Stromal cell of bone marrow (primary cell): Measurements from ENCODE around the gene NSUN2.
"Not testable (repeated sequence)": the region's sequence is repeated elsewhere in the genome, so short reads cannot be mapped to it uniquely, and the experiment has no call there.

Source experiments
- DNase-seq: peaks from one replicate; pipeline ENCODE4 v3.0.0-alpha.2; 2012; ENCODE audit warnings: low read depth

The NSUN2 gene

DNA sequence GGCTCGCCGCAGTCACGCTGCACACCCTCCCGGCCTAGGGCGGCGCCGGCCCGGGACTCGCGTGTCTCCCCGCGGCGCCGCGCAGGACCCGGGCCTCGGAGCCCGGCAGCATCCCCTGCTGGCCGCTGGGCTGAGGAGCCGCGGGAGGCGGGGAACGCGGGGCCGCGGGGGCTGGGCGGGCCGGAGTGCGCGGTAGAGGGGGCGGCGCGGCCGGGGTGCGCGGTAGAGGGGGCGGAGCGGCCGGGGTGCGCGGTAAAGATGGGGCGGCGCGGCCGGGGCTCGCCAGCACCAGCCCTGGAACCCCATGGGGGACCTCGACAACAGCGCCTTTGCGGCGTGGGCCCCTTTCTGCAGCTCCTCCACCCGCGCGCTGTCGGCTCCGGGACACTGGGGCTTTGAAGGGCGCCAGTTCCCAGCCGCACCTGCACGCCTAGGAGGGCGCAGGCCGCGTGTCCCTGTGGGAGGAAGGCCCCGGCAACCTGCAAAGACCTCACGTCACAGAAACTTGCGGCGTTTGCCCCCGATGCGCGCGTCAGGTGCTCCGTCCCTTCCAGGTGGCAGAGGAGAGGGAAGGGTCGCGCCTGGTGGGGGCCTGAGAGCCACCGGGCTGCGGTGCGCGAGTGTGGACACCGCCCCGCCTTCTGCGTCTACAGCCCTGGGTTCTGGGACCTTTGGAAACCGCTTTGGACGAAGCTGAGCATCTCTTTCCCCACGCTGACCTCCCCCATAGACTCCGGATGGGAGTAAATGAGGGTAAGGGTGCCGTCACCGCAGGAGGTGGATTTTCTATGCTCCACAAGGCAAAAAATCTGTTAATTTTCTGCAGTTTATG, 49.6 kb downstream of the NSUN2 start:
- no peak for DNase-seq

DNA sequence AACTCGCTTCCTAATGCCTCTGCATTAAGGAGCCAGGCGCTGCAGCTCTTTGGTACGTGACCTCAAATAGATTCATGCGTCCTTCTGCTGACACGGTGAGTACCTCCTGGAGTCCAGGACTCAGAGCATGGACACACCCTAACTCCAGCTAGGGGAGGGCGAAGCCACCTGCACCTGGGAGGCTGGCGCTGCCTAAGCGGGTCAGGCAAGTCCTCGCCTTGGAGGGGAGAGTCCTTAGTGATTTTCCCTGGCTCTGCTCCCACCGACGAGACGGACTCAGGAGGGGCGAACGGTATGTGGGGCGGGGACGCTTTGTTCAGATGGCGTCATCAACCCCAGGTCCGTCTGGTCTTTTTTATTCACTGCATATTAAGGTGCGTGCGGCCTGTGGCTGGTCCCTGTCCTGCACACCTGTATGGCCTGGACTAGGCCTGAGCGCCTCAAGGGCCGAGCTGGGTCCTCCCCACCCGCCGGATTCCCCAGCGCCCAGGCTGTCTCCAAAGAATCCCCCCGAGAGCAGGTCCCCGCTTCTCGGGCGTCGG, 50.3 kb downstream of the NSUN2 start:
- DNase-seq = no peak

DNA sequence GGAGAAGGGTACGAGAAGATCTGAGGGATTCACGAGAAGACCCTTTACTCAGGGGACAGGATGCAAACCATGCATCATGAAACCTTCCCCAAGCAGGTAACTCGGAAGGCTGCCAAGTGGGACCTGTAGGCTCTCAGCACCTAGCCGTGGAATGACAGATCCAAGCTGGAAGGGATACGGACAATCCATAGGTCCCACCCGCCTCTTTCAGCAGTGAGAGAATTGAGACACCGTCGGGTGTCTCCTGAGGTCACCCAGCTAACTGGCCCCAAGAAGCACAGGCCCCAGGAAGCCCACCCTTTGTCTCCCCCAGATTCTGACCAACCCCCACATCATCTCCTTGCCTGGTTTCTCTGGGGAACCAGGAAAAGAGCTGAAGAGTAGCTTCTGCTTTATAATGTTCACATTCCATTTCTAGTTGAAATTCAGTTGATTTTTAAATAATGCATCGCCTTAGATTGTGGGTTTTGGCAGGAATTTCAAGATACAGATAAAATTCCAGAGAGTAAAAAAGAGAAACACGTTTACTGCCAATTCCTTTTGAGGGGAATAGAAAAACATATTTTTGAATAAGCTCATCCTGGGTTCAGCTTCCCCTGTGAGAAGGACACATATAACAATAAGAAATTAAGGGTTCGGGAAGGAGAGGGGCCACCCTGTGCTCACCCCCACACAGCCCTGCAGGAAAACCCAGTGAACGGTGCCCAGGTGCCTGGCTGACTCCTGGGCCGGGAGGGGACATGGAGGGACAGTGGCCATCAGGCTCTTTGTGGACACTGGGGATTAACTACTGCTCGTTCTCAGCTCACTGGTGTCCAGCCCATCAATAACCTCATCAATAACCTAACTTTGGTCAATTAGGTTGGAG, 51.1 kb downstream of the NSUN2 start:
- DNase-seq = no peak

DNA sequence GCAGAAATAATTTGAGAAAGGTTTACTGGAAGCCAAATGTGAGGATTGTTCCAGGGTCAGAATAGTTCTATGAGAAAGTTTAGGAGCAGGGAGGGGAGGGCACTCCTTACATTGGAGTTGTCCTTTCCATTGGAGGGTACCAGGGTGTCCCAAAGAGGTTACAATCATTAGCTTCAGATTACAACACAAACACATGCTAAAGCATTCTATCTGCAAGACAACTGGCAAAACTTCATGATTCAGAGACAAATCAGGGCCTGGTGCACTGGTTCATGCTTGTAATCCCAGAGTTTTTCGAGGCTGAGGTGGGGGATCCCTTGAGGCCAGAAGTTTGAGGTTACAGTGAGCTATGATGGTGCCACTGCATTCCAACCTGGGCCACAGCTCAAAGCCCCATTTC, 51.8 kb downstream of the NSUN2 start:
- DNase-seq = no peak

DNA sequence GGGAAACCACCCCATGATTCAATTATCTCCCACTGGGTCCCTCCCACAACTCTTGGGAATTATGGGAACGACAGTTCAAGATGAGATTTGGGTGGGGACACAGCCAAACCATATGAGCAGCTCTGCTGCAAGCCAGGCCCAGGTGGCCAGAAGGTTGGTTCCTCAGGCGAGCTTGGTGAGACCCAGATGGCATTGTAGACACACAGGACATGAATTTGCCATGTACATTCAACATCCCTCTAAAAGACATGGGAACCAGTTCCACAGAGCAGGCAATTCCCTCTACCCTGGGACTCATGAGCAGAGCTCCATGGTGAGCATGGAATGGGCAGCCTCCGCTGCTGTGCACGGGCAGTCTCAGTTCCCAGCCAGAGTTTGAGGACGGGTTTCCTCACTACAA, 53.3 kb downstream of the NSUN2 start:
- no peak for DNase-seq

DNA sequence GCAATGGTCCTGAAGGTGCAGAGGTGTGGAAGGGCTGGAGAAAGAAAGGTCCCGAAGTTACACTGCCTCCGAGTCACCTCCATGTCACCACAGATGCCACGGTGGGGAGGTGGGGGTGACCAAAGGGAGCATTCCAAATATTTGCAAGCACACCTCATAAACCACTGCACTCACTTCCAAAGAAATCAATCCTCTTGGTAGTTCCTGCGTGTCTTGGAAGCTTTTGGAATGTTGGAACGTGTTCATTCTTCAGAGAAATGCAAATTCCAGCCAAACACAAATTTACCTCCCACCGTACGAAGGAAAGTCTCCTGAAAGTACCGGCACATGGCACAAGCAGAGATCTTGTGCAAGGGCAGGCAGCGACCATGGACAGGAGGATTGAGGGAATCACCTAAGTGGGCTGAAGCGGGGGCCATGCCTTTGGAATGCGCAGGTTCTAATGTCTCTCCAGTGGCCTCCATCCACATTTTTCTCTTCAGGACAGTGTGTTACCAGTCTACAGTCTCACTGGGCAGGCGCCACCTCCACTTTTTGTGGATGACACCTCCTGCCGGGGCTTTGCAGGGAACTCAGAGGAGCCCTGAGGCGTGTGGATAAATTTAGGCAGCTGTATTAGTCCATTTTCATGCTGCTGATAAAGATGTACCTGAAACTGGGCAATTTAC, 54.0 kb downstream of the NSUN2 start:
- DNase-seq = no peak

DNA sequence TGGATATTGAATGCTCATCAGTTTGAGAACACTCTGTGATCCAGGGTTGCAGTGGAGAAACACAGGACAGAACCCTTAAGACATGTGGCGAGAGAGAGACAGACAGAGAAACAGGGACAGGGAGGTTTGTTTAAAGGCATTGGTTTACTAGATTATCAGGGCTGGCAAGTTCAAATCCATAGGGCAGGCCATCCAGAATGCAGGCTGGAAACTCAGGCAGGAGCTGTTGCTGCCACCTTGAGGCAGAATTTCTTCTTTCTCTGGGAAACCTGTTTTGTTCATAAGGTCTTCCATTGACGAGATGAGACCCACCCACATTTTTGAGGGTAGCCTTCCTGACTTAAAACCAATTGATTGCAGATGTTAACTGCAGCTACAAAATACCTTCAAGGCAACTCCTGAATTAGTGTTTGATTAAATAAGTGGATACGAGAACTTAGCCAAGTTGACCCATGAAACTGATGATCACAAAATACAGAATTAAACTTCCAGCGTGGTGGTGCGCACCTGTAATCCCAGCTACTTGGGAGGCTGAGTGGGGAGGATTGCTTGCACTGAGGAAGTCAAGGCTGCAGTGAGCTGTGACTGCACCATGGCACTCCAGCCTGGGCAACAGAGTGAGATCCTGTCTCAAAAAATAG, 55.9 kb downstream of the NSUN2 start:
- DNase-seq = no peak

DNA sequence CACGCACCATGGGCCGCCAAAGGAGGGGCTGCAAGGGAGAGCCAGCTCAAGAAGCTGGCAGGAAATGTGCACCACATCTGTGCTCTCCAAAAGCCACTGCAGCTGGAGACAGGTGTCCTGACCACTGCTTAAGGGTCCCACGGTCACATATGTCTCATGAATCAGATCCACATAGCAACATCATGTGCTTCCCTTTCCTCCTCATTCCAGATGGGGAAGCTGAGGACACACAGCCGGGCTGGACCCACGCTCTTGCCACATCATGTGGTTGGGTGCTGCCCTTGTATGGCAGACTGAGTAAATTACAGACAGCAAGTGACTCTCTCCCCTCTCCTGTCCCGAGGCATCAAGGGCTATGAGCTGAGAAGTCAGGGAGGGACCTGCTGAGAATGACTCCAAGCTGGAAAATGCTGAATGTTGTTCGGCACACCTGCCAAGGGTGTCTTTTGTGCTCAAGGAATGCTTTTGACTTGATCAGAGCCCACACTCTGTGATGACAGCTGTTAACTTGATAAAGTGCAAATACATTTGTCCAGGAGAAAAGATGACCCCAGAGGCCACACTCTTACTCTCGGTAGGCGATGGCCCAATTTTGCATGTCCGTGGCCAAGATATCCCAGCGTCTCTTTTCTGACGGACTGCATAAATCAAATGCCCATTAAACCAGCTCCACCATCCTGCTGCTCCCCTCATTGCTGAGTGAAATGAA, 58.2 kb downstream of the NSUN2 start:
- DNase-seq = no peak

DNA sequence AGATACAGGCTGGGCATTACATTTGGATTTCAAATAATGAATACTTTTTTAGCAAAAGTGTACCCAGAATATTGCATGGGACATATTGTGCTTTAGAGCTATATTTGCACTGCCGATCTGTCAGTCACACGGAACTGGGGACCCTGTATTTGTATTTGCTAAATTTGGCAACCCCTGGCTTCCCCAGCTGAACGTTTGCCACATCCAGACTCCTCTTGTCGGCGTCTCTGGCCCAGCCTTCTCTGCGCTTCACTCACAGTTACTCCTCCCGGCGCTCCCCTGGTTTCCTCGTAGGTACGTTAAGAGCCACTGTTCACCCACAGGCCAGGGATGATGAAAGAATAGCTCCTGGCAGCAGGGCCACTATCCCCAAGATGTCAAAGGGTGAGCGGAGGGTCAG, 58.7 kb downstream of the NSUN2 start:
- no peak for DNase-seq

DNA sequence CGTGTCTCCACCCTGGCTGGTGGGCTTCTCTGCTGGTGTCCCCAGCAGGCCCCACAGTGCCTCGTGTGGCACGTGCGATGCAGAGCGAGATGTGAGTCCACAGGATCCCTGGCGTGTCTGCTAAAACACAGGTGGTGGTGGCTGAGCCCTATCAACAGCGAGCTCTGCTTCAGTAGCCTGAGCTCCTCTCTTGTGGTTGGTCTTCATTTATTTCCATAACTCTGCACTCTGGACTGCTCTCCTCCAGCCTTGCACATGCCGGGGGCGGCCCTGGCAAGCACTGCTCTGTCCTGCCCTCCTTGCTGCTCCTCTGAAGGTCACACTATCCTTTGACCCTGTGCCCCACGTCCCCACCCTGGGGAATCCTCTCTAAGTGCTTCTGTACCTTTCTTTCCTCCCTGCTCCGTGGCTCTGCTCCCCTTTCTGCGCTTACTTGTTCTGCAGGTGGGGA, 59.2 kb downstream of the NSUN2 start:
- no peak for DNase-seq

DNA sequence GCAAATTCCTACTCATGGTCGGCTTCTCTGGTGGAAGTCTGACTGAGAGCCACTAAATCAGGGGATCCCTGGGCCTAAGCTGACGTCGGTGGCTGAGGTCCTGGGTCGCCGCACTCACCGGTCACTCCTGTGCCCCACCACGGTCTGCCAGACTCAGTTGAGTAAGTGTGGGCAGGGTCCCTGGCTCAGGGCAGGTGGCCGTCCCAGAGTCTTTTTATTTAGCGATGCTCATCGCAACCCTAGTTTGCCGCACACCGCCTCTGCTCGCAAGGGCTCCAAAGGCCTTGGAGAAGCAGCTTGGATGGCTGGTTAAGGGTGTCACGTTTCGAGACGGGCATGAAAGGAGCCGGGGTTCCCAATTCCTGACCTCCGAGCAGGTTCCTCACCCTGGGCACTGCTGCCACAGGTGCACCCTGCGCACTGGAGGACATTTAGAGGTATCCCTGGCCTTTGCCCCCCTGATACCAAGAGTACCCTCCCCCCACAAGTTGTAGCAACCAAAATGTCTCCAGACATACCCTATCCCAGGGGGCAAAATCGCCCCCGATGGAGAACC, 59.9 kb downstream of the NSUN2 start:
- DNase-seq = no peak

DNA sequence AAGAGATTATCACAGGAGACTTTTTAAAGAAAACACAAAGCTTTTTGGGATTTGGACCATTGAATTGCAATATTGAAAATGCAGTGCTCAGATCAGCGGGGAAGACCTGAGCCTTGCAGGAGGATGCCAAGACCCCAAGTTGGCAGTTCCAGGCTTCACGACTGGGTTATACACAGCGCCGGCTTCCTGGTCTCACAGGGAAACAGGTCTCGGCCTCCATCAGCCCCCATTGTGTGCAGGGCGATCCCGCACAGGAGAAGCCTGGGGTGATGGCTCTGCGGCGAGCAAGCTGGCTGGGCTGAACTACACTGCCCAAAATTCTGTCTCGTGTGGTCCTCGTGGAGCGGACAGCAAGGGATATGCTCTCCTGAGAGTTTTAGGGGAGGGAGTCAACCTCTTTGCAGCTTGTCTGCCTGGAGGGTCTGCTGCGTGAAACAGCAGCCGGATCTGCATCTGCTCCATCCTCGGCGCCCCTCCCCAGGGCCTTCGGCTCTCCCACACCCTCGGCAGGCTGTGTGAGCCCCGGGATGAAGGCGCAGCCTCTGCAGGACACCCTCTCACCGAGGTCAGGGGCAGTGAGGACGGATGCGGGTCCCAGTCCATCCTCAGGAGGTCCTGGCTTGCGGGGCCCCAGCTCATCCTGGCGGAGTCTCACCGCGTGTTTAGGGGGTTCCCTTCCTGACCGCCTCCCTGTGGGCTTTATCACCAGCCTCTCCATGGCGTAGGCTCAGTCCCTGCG, 60.6 kb downstream of the NSUN2 start:
- DNase-seq = no peak

DNA sequence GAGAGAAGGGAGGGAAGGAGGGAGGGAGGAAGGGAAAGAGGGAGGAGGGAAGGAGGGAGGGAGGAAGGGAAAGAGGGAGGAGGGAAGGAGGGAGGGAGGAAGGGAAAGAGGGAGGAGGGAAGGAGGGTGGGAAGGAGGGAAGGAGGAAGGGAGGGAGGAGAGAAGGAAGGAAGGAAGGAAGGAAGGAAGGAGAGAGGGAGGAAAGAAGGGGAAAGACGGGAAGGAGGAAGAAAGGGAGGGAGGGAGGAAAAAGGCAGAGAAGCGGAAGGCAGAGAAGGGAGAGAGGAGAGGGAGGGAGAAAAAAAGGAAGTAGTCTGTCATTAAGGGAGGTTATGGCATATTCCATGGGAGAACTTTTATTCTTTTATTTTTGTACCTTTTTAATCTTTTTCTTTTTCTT, 61.2 kb downstream of the NSUN2 start:
- not testable (repeated sequence) for DNase-seq

DNA sequence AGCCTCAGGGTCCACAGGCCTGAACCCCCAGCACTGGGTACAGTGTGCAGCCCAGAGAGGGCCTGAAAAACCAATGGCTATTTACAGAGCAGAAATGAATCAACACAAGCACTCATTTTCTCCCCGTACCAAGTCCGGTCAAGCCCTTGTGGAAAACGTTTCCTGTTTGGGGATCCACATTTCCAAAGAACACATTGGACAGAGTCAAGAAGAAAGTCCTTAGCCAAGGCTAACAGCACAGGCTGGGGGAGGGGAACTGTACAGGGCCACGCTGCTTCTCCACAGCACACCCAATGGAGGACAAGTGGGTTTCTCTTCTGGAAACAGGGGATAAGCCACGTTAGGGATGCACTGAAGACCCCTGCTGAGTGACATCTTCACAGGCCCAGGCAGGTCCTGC, 62.3 kb downstream of the NSUN2 start:
- DNase-seq = no peak

DNA sequence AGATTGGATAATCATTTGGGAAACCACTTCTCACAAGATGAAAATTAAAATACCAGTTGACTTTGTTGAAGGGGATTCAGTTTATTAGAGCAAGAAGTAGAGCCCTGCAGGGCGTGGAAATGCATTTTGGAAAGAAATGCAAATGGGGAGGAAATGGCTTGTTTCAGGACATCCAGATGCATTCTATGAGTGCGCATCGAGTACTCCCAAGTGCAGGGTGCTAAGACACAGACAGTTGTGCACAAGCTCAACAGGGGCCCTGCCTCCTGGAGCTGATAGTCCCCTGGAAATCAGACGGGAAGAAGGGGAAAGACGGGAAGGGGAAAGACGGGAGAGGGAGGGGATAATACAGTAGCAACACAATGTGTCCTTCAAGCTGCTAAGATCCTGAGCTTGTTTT, 64.0 kb downstream of the NSUN2 start:
- DNase-seq = no peak

DNA sequence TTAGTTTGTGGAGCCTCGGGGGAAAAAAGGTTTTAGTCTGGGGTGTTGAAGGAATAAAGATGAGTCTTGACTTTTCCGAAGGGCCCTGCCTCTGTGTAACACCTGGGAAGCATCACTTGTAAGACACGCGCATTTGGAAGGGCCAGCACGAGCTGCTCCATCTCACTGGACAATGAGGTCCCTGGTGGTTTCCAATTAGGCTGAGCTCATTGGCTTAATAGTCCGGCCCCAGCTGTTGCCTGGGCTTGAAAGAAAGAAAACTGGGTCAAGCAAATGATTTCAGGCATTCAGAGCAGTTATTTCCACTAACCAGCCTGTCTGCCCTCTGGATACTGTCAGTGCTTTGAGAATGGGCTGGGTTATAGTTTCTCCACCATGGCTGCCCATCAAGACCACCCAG, 64.5 kb downstream of the NSUN2 start:
- DNase-seq = no peak

DNA sequence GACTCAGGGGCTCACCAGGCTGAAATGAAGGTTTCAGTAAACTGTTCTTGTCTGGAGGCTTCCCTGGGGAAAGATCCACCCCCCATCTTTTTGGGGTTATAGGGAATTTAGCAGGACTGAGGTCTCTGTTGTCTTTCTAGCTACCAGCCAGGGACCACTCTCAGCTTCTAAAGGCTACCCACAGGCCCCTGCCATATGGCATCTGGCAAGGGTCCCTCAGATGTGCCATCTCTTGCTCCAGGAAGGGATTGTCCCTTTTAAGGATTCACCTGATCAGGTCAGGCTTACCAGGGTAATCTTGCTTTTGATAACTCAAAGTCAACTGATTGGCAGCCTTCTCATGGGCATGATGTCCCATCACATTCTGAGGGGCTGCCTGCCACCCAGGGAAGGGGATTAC, 65.0 kb downstream of the NSUN2 start:
- DNase-seq = no peak

DNA sequence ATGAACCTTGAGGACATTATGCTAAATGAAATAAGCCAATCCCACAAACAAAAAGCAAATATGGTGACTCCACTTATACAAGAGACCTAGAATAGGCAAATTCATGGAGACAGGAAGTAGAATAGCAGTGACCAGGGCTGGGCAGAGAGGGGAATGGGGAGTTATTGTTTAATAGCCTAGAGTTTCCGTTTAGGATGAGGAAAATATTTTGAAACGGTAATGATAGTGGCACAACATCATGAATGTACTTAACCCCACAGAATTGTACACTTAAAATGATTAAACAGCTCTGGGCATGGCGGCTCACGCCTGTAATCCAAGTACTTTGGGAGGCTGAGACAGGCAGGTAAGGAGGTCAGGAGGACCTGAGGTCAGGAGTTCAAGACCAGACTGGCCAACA, 65.8 kb downstream of the NSUN2 start:
- DNase-seq = no peak

DNA sequence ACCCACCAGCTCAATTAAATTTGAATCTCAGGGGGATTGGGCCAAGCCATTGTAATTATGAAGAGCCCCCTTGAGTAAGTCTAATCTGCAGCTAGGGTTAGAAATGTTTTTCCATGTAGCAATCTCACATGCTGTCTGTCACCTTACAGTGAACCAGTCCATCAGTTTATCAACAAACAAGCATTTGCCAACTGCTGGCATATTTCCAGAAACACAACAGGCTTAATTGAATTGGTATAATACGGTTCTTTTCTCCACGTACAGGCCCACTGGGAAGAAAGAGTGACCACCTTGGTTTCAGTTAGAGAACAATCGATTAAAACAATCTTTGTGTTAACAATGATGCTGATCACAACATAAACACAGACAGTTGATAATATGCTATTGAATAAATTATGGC, 67.4 kb downstream of the NSUN2 start:
- DNase-seq = no peak
